ENCODE measurements around the gene CDYL.

CDYL gene

GRCh38 chr6:4940416-4940815, 164.2 kb downstream of the CDYL start:
- no peak for DNase-seq

- DNase-seq = no peak
Observed at GRCh38 chr6:4941782-4942672, 165.8 kb downstream of the CDYL start.

- no peak for DNase-seq
Observed at GRCh38 chr6:4942673-4943009, 166.4 kb downstream of the CDYL start.

- no peak for DNase-seq
Observed at GRCh38 chr6:4943716-4944115, 167.5 kb downstream of the CDYL start.

- DNase-seq = no peak
Observed at GRCh38 chr6:4944325-4944724, 168.1 kb downstream of the CDYL start.

GRCh38 chr6:4946521-4946920, 170.3 kb downstream of the CDYL start:
- no peak for DNase-seq

GRCh38 chr6:4947716-4948115, 171.5 kb downstream of the CDYL start:
- DNase-seq = no peak

- no peak for DNase-seq
Observed at GRCh38 chr6:4948781-4949450, 172.7 kb downstream of the CDYL start.

- DNase-seq = no peak
Observed at GRCh38 chr6:4950076-4950475, 173.9 kb downstream of the CDYL start.

- no peak for DNase-seq
Observed at GRCh38 chr6:4950836-4951533, 174.8 kb downstream of the CDYL start.

GRCh38 chr6:4953440-4953839, 177.2 kb downstream of the CDYL start:
- no peak for DNase-seq

GRCh38 chr6:4956625-4957024, 180.4 kb downstream of the CDYL start:
- no peak for DNase-seq

GRCh38 chr6:4957521-4958231, 181.5 kb downstream of the CDYL start:
- no peak for DNase-seq

- DNase-seq = no peak
Observed at GRCh38 chr6:4958624-4959023, 182.4 kb downstream of the CDYL start.

- no peak for DNase-seq
Observed at GRCh38 chr6:4961322-4962168, 185.3 kb downstream of the CDYL start.

GRCh38 chr6:4962905-4963304, 186.7 kb downstream of the CDYL start:
- no peak for DNase-seq

- DNase-seq = no peak
Observed at GRCh38 chr6:4964675-4965561, 188.7 kb downstream of the CDYL start.

- DNase-seq = no peak
Observed at GRCh38 chr6:4965562-4966389, 189.6 kb downstream of the CDYL start.

GRCh38 chr6:4967301-4968030, 191.3 kb downstream of the CDYL start:
- no peak for DNase-seq

Measured in NCI-H1092 treated with DMSO at 0.1 percent for 48 hours (cell line).